HEK293 (cell line): ENCODE data around the gene NAV3.

ENCODE experiments used
- CTCF ChIA-PET: fragments of 350-600 bp; formaldehyde crosslinking; extraction: SDS; loops from one replicate; lab custom pipeline; 2021; ENCODE audit warnings: antibody characterized with exemption; lab: Yijun Ruan, JAX
- POLR2A ChIA-PET: fragments of 300-600 bp; formaldehyde crosslinking; extraction: SDS; loops from one replicate; lab custom pipeline; 2020; ENCODE audit warnings: antibody characterized with exemption, inconsistent platforms; lab: Yijun Ruan, JAX
- H3K27ac ChIP-seq: fragments of 200-500 bp; sonication (Bioruptor generic); 2 replicates; pipeline ENCODE4 v1.5.1; 2014; ENCODE audit warnings: low read depth, low read length, control low read depth, inconsistent platforms; ENCODE audit errors: extremely low read depth
- H3K36me3 ChIP-seq, 2 experiments: fragments of 200-500 bp in 1 of 2; sonication (Bioruptor generic) in 1 of 2; 1 replicate in 1 of 2; 2 replicates in 1 of 2; pipeline ENCODE4 v1.5.1; 2014 to 2017; ENCODE audit warnings: inconsistent platforms in 2 of 2, low read length in 2 of 2; ENCODE audit not compliant: control insufficient read depth in 2 of 2, insufficient read depth in 1 of 2
- H3K4me1 ChIP-seq: fragments of 200-500 bp; sonication (Bioruptor generic); 2 replicates; pipeline ENCODE4 v1.5.1; 2014; ENCODE audit warnings: mild to moderate bottlenecking, low read length, inconsistent platforms; ENCODE audit not compliant: control insufficient read depth, insufficient read depth
- H3K4me3 ChIP-seq: 2 replicates; pipeline ENCODE4 v1.5.1; 2011; ENCODE audit warnings: low read depth, mild to moderate bottlenecking, control low read depth, low read length, moderate library complexity
- H3K9me3 ChIP-seq: fragments of 200-500 bp; sonication (Bioruptor generic); 2 replicates; pipeline ENCODE4 v1.5.1; 2014; ENCODE audit warnings: low read depth, low read length, inconsistent platforms; ENCODE audit not compliant: control insufficient read depth, insufficient read depth
- BCL11A ChIP-seq: fragments of 450-650 bp; formaldehyde crosslinking; IDR thresholded peaks from 2 replicates; pipeline ENCODE4 v1.5.1; 2016; ENCODE audit warnings: low read depth, missing biosample characterization, missing genetic modification characterization
- BCL11B ChIP-seq: fragments of 450-650 bp; formaldehyde crosslinking; IDR thresholded peaks from 2 replicates; pipeline ENCODE4 v1.5.1; 2016; ENCODE audit warnings: low read depth, missing biosample characterization, missing genetic modification characterization
- HOXD13 ChIP-seq: sonication (generic); formaldehyde crosslinking; IDR thresholded peaks from 2 replicates; pipeline ENCODE4 v1.8.0; 2022; ENCODE audit warnings: missing genetic modification reagents, borderline replicate concordance
- KLF7 ChIP-seq: fragments of 450-650 bp; formaldehyde crosslinking; IDR thresholded peaks from 2 replicates; pipeline ENCODE4 v1.5.1; 2016; ENCODE audit warnings: missing biosample characterization, missing genetic modification characterization, borderline replicate concordance
- KLF9 ChIP-seq: fragments of 450-650 bp; formaldehyde crosslinking; IDR thresholded peaks from 2 replicates; pipeline ENCODE4 v1.5.1; 2016; ENCODE audit warnings: missing biosample characterization, missing genetic modification characterization, low read depth
- PRDM6 ChIP-seq: fragments of 450-650 bp; formaldehyde crosslinking; IDR thresholded peaks from 2 replicates; pipeline ENCODE4 v1.5.1; 2017; ENCODE audit warnings: missing biosample characterization, missing genetic modification characterization
- REST ChIP-seq: fragments of 450-650 bp; formaldehyde crosslinking; IDR thresholded peaks from 2 replicates; pipeline ENCODE4 v1.5.1; 2016; ENCODE audit warnings: missing biosample characterization, missing genetic modification characterization
- YY2 ChIP-seq: fragments of 450-650 bp; formaldehyde crosslinking; IDR thresholded peaks from 2 replicates; pipeline ENCODE4 v1.5.1; 2016; ENCODE audit warnings: missing biosample characterization, missing genetic modification characterization
- ZBTB1 ChIP-seq: fragments of 450-650 bp; formaldehyde crosslinking; IDR thresholded peaks from 2 replicates; pipeline ENCODE4 v1.5.1; 2016; ENCODE audit warnings: missing biosample characterization, missing genetic modification characterization
- ZBTB26 ChIP-seq: fragments of 450-650 bp; formaldehyde crosslinking; optimal IDR thresholded peaks from 2 replicates; pipeline ENCODE3; 2016; ENCODE audit warnings: missing biosample characterization, mild to moderate bottlenecking, missing genetic modification characterization
- ZIC2 ChIP-seq: fragments of 450-650 bp; formaldehyde crosslinking; IDR thresholded peaks from 2 replicates; pipeline ENCODE4 v1.5.1; 2016; ENCODE audit warnings: missing biosample characterization, missing genetic modification characterization
- ZNF121 ChIP-seq: fragments of 450-650 bp; formaldehyde crosslinking; IDR thresholded peaks from 2 replicates; pipeline ENCODE4 v1.5.1; 2016; ENCODE audit warnings: missing biosample characterization, missing genetic modification characterization
- ZNF140 ChIP-seq: fragments of 450-650 bp; formaldehyde crosslinking; IDR thresholded peaks from 2 replicates; pipeline ENCODE4 v1.5.1; 2016; ENCODE audit warnings: missing biosample characterization, missing genetic modification characterization
- ZNF146 ChIP-seq: fragments of 450-650 bp; formaldehyde crosslinking; IDR thresholded peaks from 2 replicates; pipeline ENCODE4 v1.5.1; 2016; ENCODE audit warnings: missing biosample characterization, missing genetic modification characterization
- ZNF23 ChIP-seq: fragments of 450-650 bp; formaldehyde crosslinking; IDR thresholded peaks from 2 replicates; pipeline ENCODE4 v1.5.1; 2016; ENCODE audit warnings: missing biosample characterization, missing genetic modification characterization, borderline replicate concordance
- ZNF280D ChIP-seq: fragments of 450-650 bp; formaldehyde crosslinking; IDR thresholded peaks from 2 replicates; pipeline ENCODE4 v1.5.1; 2016; ENCODE audit warnings: missing biosample characterization, missing genetic modification characterization
- ZNF548 ChIP-seq: fragments of 450-650 bp; formaldehyde crosslinking; IDR thresholded peaks from 2 replicates; pipeline ENCODE4 v1.5.1; 2016; ENCODE audit warnings: missing biosample characterization, missing genetic modification characterization
- ZNF549 ChIP-seq: fragments of 450-650 bp; IDR thresholded peaks from 2 replicates; pipeline ENCODE4 v1.5.1; 2018; ENCODE audit warnings: missing biosample characterization, missing genetic modification characterization, mild to moderate bottlenecking, inconsistent platforms, moderate library complexity
- ZNF558 ChIP-seq: fragments of 450-650 bp; formaldehyde crosslinking; IDR thresholded peaks from 2 replicates; pipeline ENCODE4 v1.5.1; 2016; ENCODE audit warnings: missing biosample characterization, missing genetic modification characterization
- ZNF560 ChIP-seq: fragments of 450-650 bp; formaldehyde crosslinking; IDR thresholded peaks from 2 replicates; pipeline ENCODE4 v1.5.1; 2017; ENCODE audit warnings: missing biosample characterization, missing genetic modification characterization, borderline replicate concordance
- ZNF580 ChIP-seq: fragments of 450-650 bp; formaldehyde crosslinking; IDR thresholded peaks from 2 replicates; pipeline ENCODE4 v1.5.1; 2016; ENCODE audit warnings: missing biosample characterization, missing genetic modification characterization
- ZNF701 ChIP-seq: fragments of 450-650 bp; formaldehyde crosslinking; IDR thresholded peaks from 2 replicates; pipeline ENCODE4 v1.5.1; 2016; ENCODE audit warnings: missing biosample characterization, missing genetic modification characterization

Gene NAV3

GRCh38 chr12:77817276-77817675, 13.4 kb upstream of the NAV3 start:
- POLR2A ChIA-PET, result no interaction called here
- TF ChIP-seq ZIC2 (tag by site-specific recombination) (no peak), ZNF560 (tag by site-specific recombination) (no peak)
- TF ChIP-seq, all 188 proteins: peak for 0

GRCh38 chr12:77818351-77818750, 12.3 kb upstream of the NAV3 start:
- ChIA-PET CTCF (interaction anchor here (0.6 kb wide), 1 partner anchor 27 kb away, joined by 3 read pairs; no protein-coding TSS in a partner anchor), POLR2A (no interaction called here)
- Histone ChIP-seq H3K27ac (no peak overlapping the region), H3K4me1 (peaks cover 21% of the 10 kb centered on the region), H3K9me3 (no peaks in the 10 kb centered on the region), H3K4me3 (no peak overlapping the region), H3K36me3 (no peaks in the 10 kb centered on the region)
- no peak for TF ChIP-seq ZNF146

More at GRCh38 chr12:77817276-77817675, 13.4 kb upstream of the NAV3 start:
- Histone ChIP-seq H3K27ac (no peak overlapping the region), H3K9me3 (no peaks in the 10 kb centered on the region), H3K4me1 (peaks cover 21% of the 10 kb centered on the region), H3K4me3 (no peak overlapping the region), H3K36me3 (no peaks in the 10 kb centered on the region)
- CTCF ChIA-PET, result interaction anchor here (0.7 kb wide), 1 partner anchor 18 kb away, joined by 4 read pairs; no protein-coding TSS in a partner anchor

GRCh38 chr12:77821699-77822203, 8.9 kb upstream of the NAV3 start:
- H3K9me3 ChIP-seq, result no peaks in the 10 kb centered on the region
- no peak overlapping the region for H3K27ac ChIP-seq
- no peaks in the 10 kb centered on the region for H3K36me3 ChIP-seq
- CTCF ChIA-PET, result no interaction called here
- peaks cover 10% of the 10 kb centered on the region for H3K4me1 ChIP-seq
- H3K4me3 ChIP-seq, result no peak overlapping the region
- POLR2A ChIA-PET, result no interaction called here
- TF ChIP-seq ZNF280D (tag by site-specific recombination) (no peak), ZNF121 (no peak), BCL11B (tag by site-specific recombination) (no peak), ZBTB1 (no peak), ZNF548 (tag by site-specific recombination) (no peak), BCL11A (no peak), ZBTB26 (no peak), ZNF140 (no peak), PRDM6 (no peak), YY2 (tag by site-specific recombination) (no peak), HOXD13 (CRISPR knock-in tag) (no peak), ZNF580 (tag by site-specific recombination) (no peak), ZNF23 (tag by site-specific recombination) (no peak), ZNF701 (tag by site-specific recombination) (no peak), REST (tag by site-specific recombination) (no peak), ZNF549 (tag by site-specific recombination) (no peak), KLF7 (tag by site-specific recombination) (no peak), KLF9 (tag by site-specific recombination) (no peak), ZNF558 (tag by site-specific recombination) (no peak)
